H1 (cell line): Measurements from ENCODE around the gene APBA2. TPM values are rescaled to one million over a fixed set of nuclear protein-coding genes. Genes with fewer than 3 reads are reported as not detected.

Experiments
- CTCF ChIA-PET: fragments of 300-600 bp; sonication (Branson Sonifier 250); formaldehyde crosslinking; loops from one replicate; lab custom pipeline; 2021; ENCODE audit not compliant: partially characterized antibody; lab: Charles Lee
- POLR2A ChIA-PET: fragments of 300-600 bp; sonication (Branson Sonifier 250); formaldehyde crosslinking; loops from one replicate; lab custom pipeline; 2021; ENCODE audit warnings: inconsistent platforms; ENCODE audit not compliant: partially characterized antibody; lab: Charles Lee
- DNase-seq, 2 experiments: peaks; one replicate each; pipeline versions ENCODE4 v3.0.0 to v3.0.0-alpha.2; 2010 to 2022; ENCODE audit warnings: low spot score in 2 of 2, low read depth in 1 of 2, mixed read lengths in 1 of 2
- FAIRE-seq: peaks from 2 replicates; lab custom pipeline; 2011; peaks lifted over from hg19 to GRCh38; lab: Jason Lieb, UNC
- H2AFZ ChIP-seq: 2 replicates; pipeline ENCODE4 v1.8.1; 2012; ENCODE audit warnings: low read length, inconsistent platforms
- H2AK5ac ChIP-seq: 2 replicates; pipeline ENCODE4 v1.6.1; 2013; ENCODE audit warnings: low read depth, low read length
- H2BK120ac ChIP-seq: replicated peaks from 2 replicates; pipeline ENCODE3; 2013; ENCODE audit warnings: low read depth, low read length, inconsistent platforms
- H2BK12ac ChIP-seq: 2 replicates; pipeline ENCODE4 v1.6.1; 2013; ENCODE audit warnings: low read depth, low read length
- H2BK15ac ChIP-seq: 2 replicates; pipeline ENCODE4 v1.6.1; 2013; ENCODE audit warnings: low read length
- H2BK20ac ChIP-seq: 2 replicates; pipeline ENCODE4 v1.6.1; 2013; ENCODE audit warnings: low read length
- H2BK5ac ChIP-seq: 2 replicates; pipeline ENCODE4 v1.6.1; 2013; ENCODE audit warnings: low read depth, low read length
- H3K14ac ChIP-seq: 2 replicates; pipeline ENCODE4 v1.6.1; 2013; ENCODE audit warnings: inconsistent platforms; ENCODE audit not compliant: insufficient read length
- H3K18ac ChIP-seq: 2 replicates; pipeline ENCODE4 v1.6.1; 2013; ENCODE audit warnings: low read length; ENCODE audit errors: extremely low read depth
- H3K23ac ChIP-seq: 2 replicates; pipeline ENCODE4 v1.6.1; 2013; ENCODE audit warnings: inconsistent platforms; ENCODE audit not compliant: insufficient read length
- H3K23me2 ChIP-seq: 2 replicates; pipeline ENCODE4 v1.6.1; 2013; ENCODE audit warnings: low read depth, low read length
- H3K27ac ChIP-seq: 2 replicates; pipeline ENCODE4 v1.6.1; 2011; ENCODE audit warnings: low read depth, low read length, inconsistent platforms
- H3K27me3 ChIP-seq, 4 experiments: replicated peaks in 1 of 4; 1 replicate in 1 of 4; 2 replicates in 3 of 4; pipeline versions ENCODE4 v1.6.1 to v1.8.1; 2011 to 2013; ENCODE audit warnings: low read length in 3 of 4, mild to moderate bottlenecking in 3 of 4, inconsistent platforms in 2 of 4, mixed read lengths in 2 of 4, moderate library complexity in 1 of 4; ENCODE audit not compliant: control insufficient read depth in 3 of 4, insufficient read depth in 3 of 4; ENCODE audit errors: extremely low read depth in 1 of 4
- H3K36me3 ChIP-seq, 4 experiments: 2 replicates each; pipeline versions ENCODE4 v1.6.1 to v1.8.1; 2011 to 2013; ENCODE audit warnings: mild to moderate bottlenecking in 4 of 4, low read length in 3 of 4, moderate library complexity in 2 of 4, control low read depth in 1 of 4, inconsistent platforms in 1 of 4; ENCODE audit not compliant: insufficient read depth in 4 of 4, control insufficient read depth in 2 of 4
- H3K4ac ChIP-seq: replicated peaks from 2 replicates; pipeline ENCODE3; 2013; ENCODE audit warnings: low read length, low read depth, mixed read lengths, inconsistent platforms; ENCODE audit not compliant: insufficient read length
- H3K4me1 ChIP-seq, 4 experiments: replicated peaks in 1 of 4; 1 replicate in 1 of 4; 2 replicates in 3 of 4; pipeline versions ENCODE4 v1.6.1 to v1.8.1; 2011 to 2013; ENCODE audit warnings: low read length in 3 of 4, inconsistent platforms in 2 of 4, mixed read lengths in 1 of 4; ENCODE audit not compliant: insufficient read depth in 4 of 4, control insufficient read depth in 3 of 4
- H3K4me2 ChIP-seq, 2 experiments: 2 replicates each; pipeline versions ENCODE4 v1.6.1 to v1.8.1; 2011 to 2013; ENCODE audit warnings: low read depth in 2 of 2, low read length in 2 of 2, control low read depth in 1 of 2, inconsistent platforms in 1 of 2, mild to moderate bottlenecking in 1 of 2; ENCODE audit not compliant: insufficient read depth in 1 of 2
- H3K4me3 ChIP-seq, 4 experiments: fragments of 200-600, 300-600 bp in 1 of 4; sonication (generic), shearing (Covaris generic), sonication (Bioruptor Twin) in 1 of 4; 2 replicates each; pipeline versions ENCODE4 v1.5.1 to v1.8.1; 2011 to 2016; ENCODE audit warnings: low read length in 4 of 4, low read depth in 3 of 4, control low read depth in 2 of 4, inconsistent platforms in 2 of 4, mild to moderate bottlenecking in 2 of 4, mixed read lengths in 1 of 4, moderate library complexity in 1 of 4; ENCODE audit not compliant: insufficient read depth in 2 of 4; ENCODE audit errors: extremely low read depth in 1 of 4
- H3K56ac ChIP-seq: replicated peaks from 2 replicates; pipeline ENCODE3; 2013; ENCODE audit warnings: low read depth, mild to moderate bottlenecking, mixed read lengths, low read length, inconsistent platforms; ENCODE audit not compliant: insufficient read length
- H3K79me1 ChIP-seq: 2 replicates; pipeline ENCODE4 v1.6.1; 2013; ENCODE audit warnings: low read depth, low read length, control low read depth
- H3K79me2 ChIP-seq, 2 experiments: 2 replicates each; pipeline versions ENCODE4 v1.6.1 to v1.8.1; 2012 to 2013; ENCODE audit warnings: low read length in 2 of 2, mild to moderate bottlenecking in 2 of 2, inconsistent platforms in 1 of 2; ENCODE audit not compliant: insufficient read depth in 2 of 2, control insufficient read depth in 1 of 2
- H3K9ac ChIP-seq, 4 experiments: replicated peaks in 1 of 4; 1 replicate in 1 of 4; 2 replicates in 3 of 4; pipeline versions ENCODE4 v1.6.1 to v1.8.1; 2011 to 2013; ENCODE audit warnings: low read depth in 3 of 4, low read length in 3 of 4, control low read depth in 2 of 4, mild to moderate bottlenecking in 2 of 4, moderate library complexity in 2 of 4, inconsistent platforms in 1 of 4; ENCODE audit errors: extremely low read depth in 1 of 4
- H3K9me3 ChIP-seq, 2 experiments: 2 replicates each; pipeline versions ENCODE4 v1.6.1 to v1.8.1; 2012 to 2013; ENCODE audit warnings: mild to moderate bottlenecking in 2 of 2, moderate library complexity in 2 of 2, control low read depth in 1 of 2, inconsistent platforms in 1 of 2, low read depth in 1 of 2, low read length in 1 of 2, mixed read lengths in 1 of 2; ENCODE audit not compliant: insufficient read depth in 2 of 2
- H4K20me1 ChIP-seq, 2 experiments: replicated peaks in 1 of 2; 2 replicates each; pipeline versions ENCODE3 to v1.8.1; 2011 to 2013; ENCODE audit warnings: inconsistent platforms in 2 of 2, low read length in 2 of 2, mild to moderate bottlenecking in 1 of 2; ENCODE audit not compliant: insufficient read depth in 2 of 2, control insufficient read depth in 1 of 2
- H4K5ac ChIP-seq: 2 replicates; pipeline ENCODE4 v1.6.1; 2013; ENCODE audit warnings: low read length, low read depth, mixed read lengths, inconsistent platforms; ENCODE audit not compliant: insufficient read length
- H4K8ac ChIP-seq: 2 replicates; pipeline ENCODE4 v1.8.0; 2013; ENCODE audit warnings: mild to moderate bottlenecking, moderate library complexity, low read length, inconsistent platforms; ENCODE audit not compliant: insufficient read depth; ENCODE audit errors: extremely low read depth
- H4K91ac ChIP-seq: replicated peaks from 2 replicates; pipeline ENCODE3; 2013; ENCODE audit warnings: low read length, mixed read lengths, inconsistent platforms; ENCODE audit not compliant: insufficient read length
- EP300 ChIP-seq, 2 experiments: IDR thresholded peaks; 1 replicate in 1 of 2; 2 replicates in 1 of 2; pipeline ENCODE4 v1.6.1; 2011 to 2012; ENCODE audit warnings: low read depth in 2 of 2, low read length in 2 of 2, mild to moderate bottlenecking in 2 of 2, borderline replicate concordance in 1 of 2, inconsistent platforms in 1 of 2, moderate library complexity in 1 of 2
- POLR2A ChIP-seq, 2 experiments: IDR thresholded peaks; 1 replicate in 1 of 2; 2 replicates in 1 of 2; pipeline ENCODE4 v1.6.1; 2011; ENCODE audit warnings: low read depth in 2 of 2, low read length in 2 of 2, mild to moderate bottlenecking in 2 of 2; ENCODE audit errors: control extremely low read depth in 1 of 2
- TEAD4 ChIP-seq: IDR thresholded peaks from 2 replicates; pipeline ENCODE4 v1.6.1; 2012; ENCODE audit warnings: low read depth, low read length, inconsistent platforms, mixed read lengths
- WGBS, 2 experiments: shearing (Covaris generic) in 1 of 2; methylation state at CpG; one replicate each; pipeline versions ENCODE4 v1.1.6 to v1.1.7; 2013 to 2015; ENCODE audit warnings: low lambda C conversion rate in 2 of 2, mixed read lengths in 2 of 2, inconsistent platforms in 1 of 2, low coverage in 1 of 2, missing lambda C conversion rate in 1 of 2; ENCODE audit not compliant: insufficient replicate concordance in 2 of 2, insufficient coverage in 1 of 2, insufficient read length in 1 of 2; ENCODE audit errors: extremely low coverage in 1 of 2, missing lambda C conversion rate in 1 of 2; 5-methylcytosine and 5-hydroxymethylcytosine counted together
- polyA plus RNA-seq, 7 experiments: library from polyadenylated mRNA; depleted of rRNA in 3 of 7; stranded (reverse) in 5 of 7; unstranded in 2 of 7; fragments of >200 nt in 5 of 7; fragments of 200-250 nt in 2 of 7; gene quantifications; 1 replicate in 5 of 7; 2 replicates in 1 of 7; 4 replicates in 1 of 7; pipeline versions ENCODE4 v1.2.1 to v1.2.3, GENCODE V29; 2011 to 2013; ENCODE audit warnings: missing spikeins in 2 of 7, mixed read lengths in 2 of 7
- total RNA-seq: library from RNA; stranded (reverse); fragmentation: NEBNext Ultra II Directional; extraction: Animal tissue kit (Norgen Biotek cat#: 25700); gene quantifications from 2 replicates; pipeline ENCODE4 v1.2.1, GENCODE V29; 2021
- TF ChIP-seq, protein P1 (sequence below): IDR thresholded peaks from 2 replicates; pipeline ENCODE4 v1.6.1; 2012; ENCODE audit warnings: inconsistent platforms

APBA2 gene
- total and polyA plus RNA-seq, 2 of the 8 experiments (the other 6 are each of a cell fraction or from before 2014, with no cell fraction given) = 15.5 to 19.0 TPM

GRCh38 chr15:29064290-29064689 lies 178.5 kb downstream of the APBA2 start:
- CTCF ChIA-PET = interaction anchor here (1.0 to 2.2 kb wide), 3 partner anchors 26 to 80 kb away, joined by 3 to 5 read pairs (median 5); no protein-coding TSS in a partner anchor
- no peak overlapping the region for H3K27ac ChIP-seq
- no peak for FAIRE-seq

More at GRCh38 chr15:29064290-29064689, 178.5 kb downstream of the APBA2 start:
- no peak overlapping the region for H3K56ac ChIP-seq
- no peak for DNase-seq
- H3K79me1 ChIP-seq = no peaks in the 10 kb centered on the region
- H3K18ac ChIP-seq = no peak overlapping the region; the same call in none of the 2 replicates
- no peaks in the 10 kb centered on the region for H4K20me1 ChIP-seq
- peaks cover 4 to 11% of the 10 kb centered on the region in 2 experiments; a peak in 2 of 4 replicates for H3K9me3 ChIP-seq
- TF ChIP-seq, protein P1, sequence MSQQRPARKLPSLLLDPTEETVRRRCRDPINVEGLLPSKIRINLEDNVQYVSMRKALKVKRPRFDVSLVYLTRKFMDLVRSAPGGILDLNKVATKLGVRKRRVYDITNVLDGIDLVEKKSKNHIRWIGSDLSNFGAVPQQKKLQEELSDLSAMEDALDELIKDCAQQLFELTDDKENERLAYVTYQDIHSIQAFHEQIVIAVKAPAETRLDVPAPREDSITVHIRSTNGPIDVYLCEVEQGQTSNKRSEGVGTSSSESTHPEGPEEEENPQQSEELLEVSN = no peak
- TF ChIP-seq EP300 (IDR thresholded peaks at IDR 0.05; ENCODE audit: borderline replicate concordance in 1 of 2, low read depth in 2 of 2, low read length in 2 of 2) (no peak), TEAD4 (no peak), POLR2A (IDR thresholded peaks at IDR 0.05; ENCODE audit: control extremely low read depth in 1 of 2, low read depth in 2 of 2, low read length in 2 of 2) (no peak)
- TF ChIP-seq, all 59 proteins: peak for 0
- WGBS, 2 experiments = 75% methylated on average over 8 of the region's 8 CpGs; no CpG with 5 or more reads in 1 of the 2 experiments
- H4K8ac ChIP-seq = no peak overlapping the region
- no peak overlapping the region for H2BK120ac ChIP-seq
- H2BK5ac ChIP-seq = no peak overlapping the region
- H3K79me2 ChIP-seq = no peaks in the 10 kb centered on the region
- no peak overlapping the region for H3K4me2 ChIP-seq
- H3K23me2 ChIP-seq = peaks cover 2% of the 10 kb centered on the region; the same call in 1 of the 2 replicates
- no peak overlapping the region for H3K23ac ChIP-seq
- no peak overlapping the region for H3K4me3 ChIP-seq
- peaks cover 0 to 12% (median 4%) of the 10 kb centered on the region in 4 experiments; a peak in 4 of 7 replicates for H3K4me1 ChIP-seq
- H3K36me3 ChIP-seq = no peaks in the 10 kb centered on the region; a peak in 1 of 8 replicates
- H4K5ac ChIP-seq = no peak overlapping the region
- no peak overlapping the region for H2AFZ ChIP-seq
- 0 out of 2 replicates have a peak overlapping the region, but pooled peaks have one; percentile 9 for H2BK12ac ChIP-seq
- H3K4ac ChIP-seq = no peak overlapping the region
- H2BK20ac ChIP-seq = no peak overlapping the region
- H2AK5ac ChIP-seq = no peak overlapping the region
- POLR2A ChIA-PET = interaction anchor here (0.7 kb wide), 1 partner anchor 9 kb away, joined by 3 read pairs; no protein-coding TSS in a partner anchor
- H4K91ac ChIP-seq = peak overlapping the region; percentile 34
- H3K14ac ChIP-seq = no peak overlapping the region
- H3K27me3 ChIP-seq = no peaks in the 10 kb centered on the region
- H2BK15ac ChIP-seq = no peak overlapping the region
- H3K9ac ChIP-seq = no peak overlapping the region
